ENCODE results near the gene TDRD1.

TDRD1 gene

GRCh38 chr10:114151892-114152291 is 27.3 kb upstream of the TDRD1 start:
- Histone ChIP-seq H3K4me3 (ENCODE audit: low read length in 2 of 2) (no peak overlapping the region), H3K9ac (ENCODE audit: low read length in 2 of 2) (no peak overlapping the region), H3K27ac (ENCODE audit: low read length) (no peak overlapping the region), H3K27me3 (ENCODE audit: control insufficient read depth in 1 of 2, insufficient read depth in 2 of 2, low read length in 2 of 2) (no peaks in the 10 kb centered on the region), H3K9me3 (ENCODE audit: control insufficient read depth in 2 of 2, low read length in 2 of 2) (no peaks in the 10 kb centered on the region), H3K36me3 (ENCODE audit: control insufficient read depth in 2 of 2, insufficient read depth in 2 of 2, low read length in 2 of 2) (peaks cover 12 to 20% of the 10 kb centered on the region in 2 donors), H3K4me1 (ENCODE audit: control insufficient read depth, insufficient read depth, low read length) (no peaks in the 10 kb centered on the region)

GRCh38 chr10:114157912-114158311 is 21.2 kb upstream of the TDRD1 start:
- Histone ChIP-seq H3K4me3 (ENCODE audit: low read length in 2 of 2) (no peak overlapping the region), H3K27ac (ENCODE audit: low read length) (no peak overlapping the region), H3K9ac (ENCODE audit: low read length in 2 of 2) (no peak overlapping the region), H3K4me1 (ENCODE audit: control insufficient read depth, insufficient read depth, low read length) (no peaks in the 10 kb centered on the region), H3K36me3 (ENCODE audit: control insufficient read depth in 2 of 2, insufficient read depth in 2 of 2, low read length in 2 of 2) (peaks cover 7 to 12% of the 10 kb centered on the region in 2 donors), H3K27me3 (ENCODE audit: control insufficient read depth in 1 of 2, insufficient read depth in 2 of 2, low read length in 2 of 2) (no peaks in the 10 kb centered on the region), H3K9me3 (ENCODE audit: control insufficient read depth in 2 of 2, low read length in 2 of 2) (no peaks in the 10 kb centered on the region)

GRCh38 chr10:114163062-114163461 is 16.1 kb upstream of the TDRD1 start:
- Histone ChIP-seq H3K27me3 (ENCODE audit: control insufficient read depth in 1 of 2, insufficient read depth in 2 of 2, low read length in 2 of 2) (no peaks in the 10 kb centered on the region), H3K9ac (ENCODE audit: low read length in 2 of 2) (no peak overlapping the region), H3K36me3 (ENCODE audit: control insufficient read depth in 2 of 2, insufficient read depth in 2 of 2, low read length in 2 of 2) (peaks cover 0 to 3% of the 10 kb centered on the region in 2 donors), H3K4me1 (ENCODE audit: control insufficient read depth, insufficient read depth, low read length) (peaks cover 3% of the 10 kb centered on the region), H3K9me3 (ENCODE audit: control insufficient read depth in 2 of 2, low read length in 2 of 2) (no peaks in the 10 kb centered on the region), H3K27ac (ENCODE audit: low read length) (no peak overlapping the region), H3K4me3 (ENCODE audit: low read length in 2 of 2) (no peak overlapping the region)

GRCh38 chr10:114166043-114166442 is 13.1 kb upstream of the TDRD1 start:
- no peaks in the 10 kb centered on the region for H3K9me3 ChIP-seq (ENCODE audit: control insufficient read depth in 2 of 2, low read length in 2 of 2)
- peaks cover 3% of the 10 kb centered on the region for H3K4me1 ChIP-seq (ENCODE audit: control insufficient read depth, insufficient read depth, low read length)
- no peak overlapping the region for H3K4me3 ChIP-seq (ENCODE audit: low read length in 2 of 2)
- no peak overlapping the region for H3K27ac ChIP-seq (ENCODE audit: low read length)
- H3K9ac ChIP-seq (ENCODE audit: low read length in 2 of 2), result no peak overlapping the region
- no peaks in the 10 kb centered on the region for H3K36me3 ChIP-seq (ENCODE audit: control insufficient read depth in 2 of 2, insufficient read depth in 2 of 2, low read length in 2 of 2)
- no peaks in the 10 kb centered on the region for H3K27me3 ChIP-seq (ENCODE audit: control insufficient read depth in 1 of 2, insufficient read depth in 2 of 2, low read length in 2 of 2)

GRCh38 chr10:114166494-114166893 is 12.7 kb upstream of the TDRD1 start:
- Histone ChIP-seq H3K36me3 (ENCODE audit: control insufficient read depth in 2 of 2, insufficient read depth in 2 of 2, low read length in 2 of 2) (no peaks in the 10 kb centered on the region), H3K9me3 (ENCODE audit: control insufficient read depth in 2 of 2, low read length in 2 of 2) (no peaks in the 10 kb centered on the region), H3K9ac (ENCODE audit: low read length in 2 of 2) (no peak overlapping the region), H3K27ac (ENCODE audit: low read length) (no peak overlapping the region), H3K27me3 (ENCODE audit: control insufficient read depth in 1 of 2, insufficient read depth in 2 of 2, low read length in 2 of 2) (no peaks in the 10 kb centered on the region), H3K4me3 (ENCODE audit: low read length in 2 of 2) (no peak overlapping the region), H3K4me1 (ENCODE audit: control insufficient read depth, insufficient read depth, low read length) (peaks cover 3% of the 10 kb centered on the region)

GRCh38 chr10:114167985-114168384 is 11.2 kb upstream of the TDRD1 start:
- Histone ChIP-seq H3K9ac (ENCODE audit: low read length in 2 of 2) (no peak overlapping the region), H3K4me1 (ENCODE audit: control insufficient read depth, insufficient read depth, low read length) (peaks cover 3% of the 10 kb centered on the region), H3K36me3 (ENCODE audit: control insufficient read depth in 2 of 2, insufficient read depth in 2 of 2, low read length in 2 of 2) (no peaks in the 10 kb centered on the region), H3K27ac (ENCODE audit: low read length) (no peak overlapping the region), H3K27me3 (ENCODE audit: control insufficient read depth in 1 of 2, insufficient read depth in 2 of 2, low read length in 2 of 2) (no peaks in the 10 kb centered on the region), H3K4me3 (ENCODE audit: low read length in 2 of 2) (no peak overlapping the region), H3K9me3 (ENCODE audit: control insufficient read depth in 2 of 2, low read length in 2 of 2) (no peaks in the 10 kb centered on the region)

- H3K27ac ChIP-seq (ENCODE audit: low read length), result no peak overlapping the region
- H3K27me3 ChIP-seq (ENCODE audit: control insufficient read depth in 1 of 2, insufficient read depth in 2 of 2, low read length in 2 of 2), result no peaks in the 10 kb centered on the region
- H3K4me1 ChIP-seq (ENCODE audit: control insufficient read depth, insufficient read depth, low read length), result peaks cover 2% of the 10 kb centered on the region
- H3K4me3 ChIP-seq (ENCODE audit: low read length in 2 of 2), result no peak overlapping the region
- H3K36me3 ChIP-seq (ENCODE audit: control insufficient read depth in 2 of 2, insufficient read depth in 2 of 2, low read length in 2 of 2), result no peaks in the 10 kb centered on the region
- no peaks in the 10 kb centered on the region for H3K9me3 ChIP-seq (ENCODE audit: control insufficient read depth in 2 of 2, low read length in 2 of 2)
- H3K9ac ChIP-seq (ENCODE audit: low read length in 2 of 2), result no peak overlapping the region
Measured at GRCh38 chr10:114168450-114169009, 10.6 kb upstream of the TDRD1 start.

GRCh38 chr10:114172216-114172615 is 6.9 kb upstream of the TDRD1 start:
- no peaks in the 10 kb centered on the region for H3K27me3 ChIP-seq (ENCODE audit: control insufficient read depth in 1 of 2, insufficient read depth in 2 of 2, low read length in 2 of 2)
- H3K4me3 ChIP-seq (ENCODE audit: low read length in 2 of 2), result peak overlapping the region; percentile 93 to 96
- no peaks in the 10 kb centered on the region for H3K4me1 ChIP-seq (ENCODE audit: control insufficient read depth, insufficient read depth, low read length)
- peak overlapping the region in 1 of 2 donors; percentile 94 for H3K9ac ChIP-seq (ENCODE audit: low read length in 2 of 2)
- no peaks in the 10 kb centered on the region for H3K9me3 ChIP-seq (ENCODE audit: control insufficient read depth in 2 of 2, low read length in 2 of 2)
- no peaks in the 10 kb centered on the region for H3K36me3 ChIP-seq (ENCODE audit: control insufficient read depth in 2 of 2, insufficient read depth in 2 of 2, low read length in 2 of 2)
- no peak overlapping the region for H3K27ac ChIP-seq (ENCODE audit: low read length)

GRCh38 chr10:114172776-114173602 is 6.2 kb upstream of the TDRD1 start:
- peak overlapping the region; percentile 94 for H3K9ac ChIP-seq (ENCODE audit: low read length in 2 of 2)
- no peaks in the 10 kb centered on the region for H3K36me3 ChIP-seq (ENCODE audit: control insufficient read depth in 2 of 2, insufficient read depth in 2 of 2, low read length in 2 of 2)
- H3K27ac ChIP-seq (ENCODE audit: low read length), result peak overlapping the region; percentile 56
- H3K9me3 ChIP-seq (ENCODE audit: control insufficient read depth in 2 of 2, low read length in 2 of 2), result no peaks in the 10 kb centered on the region
- peak overlapping the region; percentile 93 to 96 for H3K4me3 ChIP-seq (ENCODE audit: low read length in 2 of 2)
- no peaks in the 10 kb centered on the region for H3K27me3 ChIP-seq (ENCODE audit: control insufficient read depth in 1 of 2, insufficient read depth in 2 of 2, low read length in 2 of 2)
- no peaks in the 10 kb centered on the region for H3K4me1 ChIP-seq (ENCODE audit: control insufficient read depth, insufficient read depth, low read length)

- Histone ChIP-seq H3K4me3 (ENCODE audit: low read length in 2 of 2) (peak overlapping the region; percentile 93 to 96), H3K4me1 (ENCODE audit: control insufficient read depth, insufficient read depth, low read length) (no peaks in the 10 kb centered on the region), H3K27me3 (ENCODE audit: control insufficient read depth in 1 of 2, insufficient read depth in 2 of 2, low read length in 2 of 2) (no peaks in the 10 kb centered on the region), H3K27ac (ENCODE audit: low read length) (peak overlapping the region; percentile 56), H3K9ac (ENCODE audit: low read length in 2 of 2) (peak overlapping the region; percentile 94), H3K9me3 (ENCODE audit: control insufficient read depth in 2 of 2, low read length in 2 of 2) (no peaks in the 10 kb centered on the region), H3K36me3 (ENCODE audit: control insufficient read depth in 2 of 2, insufficient read depth in 2 of 2, low read length in 2 of 2) (no peaks in the 10 kb centered on the region)
Measured at GRCh38 chr10:114173603-114173920, 5.6 kb upstream of the TDRD1 start.

Data from stomach smooth muscle (tissue), 2 donors.